OCI-LY1 (cell line): ENCODE data around the gene U2SURP.

Experiments used
- EZH2 ChIP-seq: fragments of 200-600 bp; sonication (generic), shearing (Covaris generic); IDR thresholded peaks from 2 replicates; pipeline ENCODE4 v1.8.0; 2017; ENCODE audit warnings: borderline replicate concordance, mixed run types, mild to moderate bottlenecking, antibody characterized with exemption, low read length, moderate library complexity, mixed read lengths
- TF ChIP-seq, protein P1 (sequence below): fragments of 200-600 bp; sonication (generic), shearing (Covaris generic); IDR thresholded peaks from 2 replicates; pipeline ENCODE4 v1.5.1; 2017; ENCODE audit warnings: mild to moderate bottlenecking, antibody characterized with exemption, low read length, moderate library complexity, mixed read lengths

DNA sequence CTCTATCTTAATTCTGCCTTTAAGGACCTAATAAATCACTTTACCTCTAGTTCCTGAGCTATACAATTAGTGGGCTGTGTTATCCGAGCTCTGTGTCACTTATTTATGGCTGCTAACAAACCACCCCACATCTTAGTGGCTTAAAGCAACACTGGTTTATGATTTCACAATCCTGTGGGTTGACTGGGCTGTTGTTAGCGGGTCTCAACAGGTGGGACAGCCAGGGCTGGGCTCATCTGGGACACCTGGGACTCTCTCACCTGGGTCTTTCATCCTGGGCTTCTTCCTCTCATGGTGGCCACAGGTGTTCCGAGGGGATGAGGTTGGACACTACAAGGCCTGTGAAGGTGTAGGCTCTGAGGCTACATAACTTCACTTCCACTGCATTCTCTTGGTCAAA, 82.4 kb downstream of the U2SURP start:
- TF ChIP-seq, protein P1, sequence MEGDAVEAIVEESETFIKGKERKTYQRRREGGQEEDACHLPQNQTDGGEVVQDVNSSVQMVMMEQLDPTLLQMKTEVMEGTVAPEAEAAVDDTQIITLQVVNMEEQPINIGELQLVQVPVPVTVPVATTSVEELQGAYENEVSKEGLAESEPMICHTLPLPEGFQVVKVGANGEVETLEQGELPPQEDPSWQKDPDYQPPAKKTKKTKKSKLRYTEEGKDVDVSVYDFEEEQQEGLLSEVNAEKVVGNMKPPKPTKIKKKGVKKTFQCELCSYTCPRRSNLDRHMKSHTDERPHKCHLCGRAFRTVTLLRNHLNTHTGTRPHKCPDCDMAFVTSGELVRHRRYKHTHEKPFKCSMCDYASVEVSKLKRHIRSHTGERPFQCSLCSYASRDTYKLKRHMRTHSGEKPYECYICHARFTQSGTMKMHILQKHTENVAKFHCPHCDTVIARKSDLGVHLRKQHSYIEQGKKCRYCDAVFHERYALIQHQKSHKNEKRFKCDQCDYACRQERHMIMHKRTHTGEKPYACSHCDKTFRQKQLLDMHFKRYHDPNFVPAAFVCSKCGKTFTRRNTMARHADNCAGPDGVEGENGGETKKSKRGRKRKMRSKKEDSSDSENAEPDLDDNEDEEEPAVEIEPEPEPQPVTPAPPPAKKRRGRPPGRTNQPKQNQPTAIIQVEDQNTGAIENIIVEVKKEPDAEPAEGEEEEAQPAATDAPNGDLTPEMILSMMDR = no peak
- no peak for TF ChIP-seq EZH2
